Liver (tissue), 3 donors: ENCODE data around the gene FGFR4.

Source experiments
- ATF3 ChIP-seq: IDR thresholded peaks from 2 replicates; pipeline ENCODE4 v1.6.1; 2016; ENCODE audit warnings: antibody characterized with exemption
- EGR1 ChIP-seq, 2 donors: IDR thresholded peaks; 2 replicates each; pipeline ENCODE4 v1.6.1; 2016 to 2018; ENCODE audit warnings: antibody characterized with exemption in 2 of 2, low read depth in 2 of 2
- FOXA1 ChIP-seq: IDR thresholded peaks from 2 replicates; pipeline ENCODE4 v1.6.1; 2016; ENCODE audit warnings: antibody characterized with exemption
- HNF4G ChIP-seq: IDR thresholded peaks from 2 replicates; pipeline ENCODE4 v1.6.1; 2016; ENCODE audit warnings: antibody characterized with exemption
- JUND ChIP-seq, 2 donors: IDR thresholded peaks; 2 replicates each; pipeline ENCODE4 v1.6.1; 2016; ENCODE audit warnings: antibody characterized with exemption in 2 of 2
- RAD21 ChIP-seq, 2 donors: IDR thresholded peaks; 2 replicates each; pipeline ENCODE4 v1.6.1; 2016; ENCODE audit warnings: antibody characterized with exemption in 2 of 2, mild to moderate bottlenecking in 2 of 2
- REST ChIP-seq: IDR thresholded peaks from 2 replicates; pipeline ENCODE4 v1.6.1; 2016; ENCODE audit warnings: antibody characterized with exemption, mild to moderate bottlenecking
- RXRA ChIP-seq, 2 donors: IDR thresholded peaks; 2 replicates each; pipeline ENCODE4 v1.6.1; 2017 to 2018; ENCODE audit warnings: antibody characterized with exemption in 2 of 2, mild to moderate bottlenecking in 1 of 2
- SP1 ChIP-seq: IDR thresholded peaks from 2 replicates; pipeline ENCODE4 v1.6.1; 2018; ENCODE audit warnings: antibody characterized with exemption, mild to moderate bottlenecking
- TAF1 ChIP-seq: conservative IDR thresholded peaks from 2 replicates; pipeline ENCODE4 v1.6.1; 2016; ENCODE audit warnings: antibody characterized with exemption, mild to moderate bottlenecking
- YY1 ChIP-seq: IDR thresholded peaks from 2 replicates; pipeline ENCODE4 v1.6.1; 2016; ENCODE audit warnings: antibody characterized with exemption, mild to moderate bottlenecking
- TF ChIP-seq, protein P1 (sequence below): fragments of 150-350 bp; IDR thresholded peaks from 2 replicates; pipeline ENCODE4 v1.5.1; 2017; ENCODE audit warnings: improper control_type of control experiment, low read depth, low read length; ENCODE audit not compliant: missing input control
- TF ChIP-seq, protein P2 (sequence below): IDR thresholded peaks from 2 replicates; pipeline ENCODE4 v1.6.1; 2016; ENCODE audit warnings: antibody characterized with exemption
- donor health status: healthy.
- donor health status: healthy.

- TF ChIP-seq TAF1 (no peak), JUND (IDR thresholded peaks at IDR 0.05) (no peak), RAD21 (IDR thresholded peaks at IDR 0.05) (peak; percentile 94 to 95), RXRA (IDR thresholded peaks at IDR 0.05) (no peak), FOXA1 (no peak), ATF3 (no peak), SP1 (no peak), EGR1 (IDR thresholded peaks at IDR 0.05; ENCODE audit: low read depth in 2 of 2) (no peak), HNF4G (no peak), REST (no peak), YY1 (no peak)
- TF ChIP-seq, protein P1, sequence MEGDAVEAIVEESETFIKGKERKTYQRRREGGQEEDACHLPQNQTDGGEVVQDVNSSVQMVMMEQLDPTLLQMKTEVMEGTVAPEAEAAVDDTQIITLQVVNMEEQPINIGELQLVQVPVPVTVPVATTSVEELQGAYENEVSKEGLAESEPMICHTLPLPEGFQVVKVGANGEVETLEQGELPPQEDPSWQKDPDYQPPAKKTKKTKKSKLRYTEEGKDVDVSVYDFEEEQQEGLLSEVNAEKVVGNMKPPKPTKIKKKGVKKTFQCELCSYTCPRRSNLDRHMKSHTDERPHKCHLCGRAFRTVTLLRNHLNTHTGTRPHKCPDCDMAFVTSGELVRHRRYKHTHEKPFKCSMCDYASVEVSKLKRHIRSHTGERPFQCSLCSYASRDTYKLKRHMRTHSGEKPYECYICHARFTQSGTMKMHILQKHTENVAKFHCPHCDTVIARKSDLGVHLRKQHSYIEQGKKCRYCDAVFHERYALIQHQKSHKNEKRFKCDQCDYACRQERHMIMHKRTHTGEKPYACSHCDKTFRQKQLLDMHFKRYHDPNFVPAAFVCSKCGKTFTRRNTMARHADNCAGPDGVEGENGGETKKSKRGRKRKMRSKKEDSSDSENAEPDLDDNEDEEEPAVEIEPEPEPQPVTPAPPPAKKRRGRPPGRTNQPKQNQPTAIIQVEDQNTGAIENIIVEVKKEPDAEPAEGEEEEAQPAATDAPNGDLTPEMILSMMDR, result peak; percentile 95
- TF ChIP-seq, protein P2, sequence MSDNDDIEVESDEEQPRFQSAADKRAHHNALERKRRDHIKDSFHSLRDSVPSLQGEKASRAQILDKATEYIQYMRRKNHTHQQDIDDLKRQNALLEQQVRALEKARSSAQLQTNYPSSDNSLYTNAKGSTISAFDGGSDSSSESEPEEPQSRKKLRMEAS, result no peak
Measured at GRCh38 chr5:177071666-177072385, 14.9 kb upstream of the FGFR4 start.
